GM12878 (cell line): ENCODE data around the gene TOR1A.

Experiments
- CHD2 ChIP-seq: IDR thresholded peaks from 2 replicates; pipeline ENCODE4 v1.6.1; 2011; ENCODE audit warnings: low read depth, low read length, improper control_type of control experiment, borderline replicate concordance
- EZH2 ChIP-seq: IDR thresholded peaks from 2 replicates; pipeline ENCODE4 v1.6.1; 2012; ENCODE audit warnings: low read depth, mild to moderate bottlenecking, control low read depth, inconsistent platforms, low read length, borderline replicate concordance; ENCODE audit not compliant: control insufficient read depth
- FOXM1 ChIP-seq: IDR thresholded peaks from 2 replicates; pipeline ENCODE4 v1.6.1; 2012; ENCODE audit warnings: low read depth, mild to moderate bottlenecking, inconsistent platforms, low read length, moderate library complexity
- JUNB ChIP-seq: IDR thresholded peaks from 2 replicates; pipeline ENCODE4 v1.6.1; 2016; ENCODE audit warnings: antibody characterized with exemption, mild to moderate bottlenecking
- MXI1 ChIP-seq: fragments of 150-350 bp; IDR thresholded peaks from 2 replicates; pipeline ENCODE4 v1.6.1; 2011; ENCODE audit warnings: low read depth, mild to moderate bottlenecking, inconsistent platforms, low read length, improper control_type of control experiment
- POLR2A ChIP-seq: IDR thresholded peaks from 2 replicates; pipeline ENCODE4 v1.6.1; 2011; ENCODE audit warnings: low read depth, mild to moderate bottlenecking, low read length
- SMAD1 ChIP-seq: fragments of 450-650 bp; IDR thresholded peaks from 2 replicates; pipeline ENCODE4 v1.6.1; 2018; ENCODE audit warnings: mild to moderate bottlenecking, low read depth; ENCODE audit not compliant: partially characterized antibody
- SRF ChIP-seq, 2 experiments: IDR thresholded peaks; 2 replicates each; pipeline ENCODE4 v1.6.1; 2011; ENCODE audit warnings: low read depth in 2 of 2, low read length in 2 of 2, mild to moderate bottlenecking in 1 of 2, moderate library complexity in 1 of 2
- ZNF274 ChIP-seq: IDR thresholded peaks from one replicate; pipeline ENCODE4 v1.8.0; 2011; ENCODE audit not compliant: insufficient read length, insufficient read depth
- TF ChIP-seq, protein P1 (sequence below), 3 experiments: IDR thresholded peaks in 2 of 3; conservative IDR thresholded peaks in 1 of 3; 2 replicates each; pipeline ENCODE4 v1.5.1; 2011; ENCODE audit warnings: low read depth in 3 of 3, low read length in 3 of 3, mild to moderate bottlenecking in 3 of 3, control low read depth in 2 of 3, moderate library complexity in 2 of 3, inconsistent platforms in 1 of 3, mixed read lengths in 1 of 3; ENCODE audit not compliant: control insufficient read depth in 2 of 3, insufficient read depth in 1 of 3; ENCODE audit errors: extremely low read depth in 1 of 3
- TF ChIP-seq, protein P2 (sequence below): fragments of 450-650 bp; formaldehyde crosslinking; IDR thresholded peaks from 2 replicates; pipeline ENCODE4 v1.4.0; 2022; ENCODE audit warnings: mild to moderate bottlenecking, moderate library complexity
- TF ChIP-seq, protein P3 (sequence below): IDR thresholded peaks from 2 replicates; pipeline ENCODE4 v1.6.1; 2011; ENCODE audit warnings: low read depth, mild to moderate bottlenecking, low read length, moderate library complexity, borderline replicate concordance; ENCODE audit errors: extremely low read depth

DNA sequence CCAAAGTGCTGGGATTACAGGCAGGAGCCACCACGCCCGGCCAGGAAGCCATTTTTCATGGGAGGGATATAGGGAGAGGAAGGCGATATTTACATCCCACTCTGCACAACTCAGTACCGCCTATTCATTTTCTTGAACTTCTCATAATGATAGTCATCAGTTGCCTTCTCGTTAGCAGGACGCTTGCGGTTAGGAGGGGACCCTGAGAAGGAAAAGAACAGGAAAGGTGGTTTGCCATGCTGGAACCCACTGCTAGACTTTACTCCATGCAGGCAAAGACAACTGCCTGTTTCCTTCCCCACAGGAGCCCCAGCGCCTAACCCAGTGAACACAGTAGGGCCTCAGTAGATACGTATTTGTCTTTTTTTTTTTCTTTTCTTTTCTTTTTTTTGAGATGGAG lies 4.1 kb upstream of the TOR1A start:
- TF ChIP-seq ZNF274 (no peak), EZH2 (no peak), SRF (IDR thresholded peaks at IDR 0.05; ENCODE audit: low read depth in 2 of 2, low read length in 2 of 2) (no peak), SMAD1 (no peak), POLR2A (no peak), FOXM1 (no peak), CHD2 (no peak), MXI1 (no peak), JUNB (no peak)
- TF ChIP-seq, protein P1, sequence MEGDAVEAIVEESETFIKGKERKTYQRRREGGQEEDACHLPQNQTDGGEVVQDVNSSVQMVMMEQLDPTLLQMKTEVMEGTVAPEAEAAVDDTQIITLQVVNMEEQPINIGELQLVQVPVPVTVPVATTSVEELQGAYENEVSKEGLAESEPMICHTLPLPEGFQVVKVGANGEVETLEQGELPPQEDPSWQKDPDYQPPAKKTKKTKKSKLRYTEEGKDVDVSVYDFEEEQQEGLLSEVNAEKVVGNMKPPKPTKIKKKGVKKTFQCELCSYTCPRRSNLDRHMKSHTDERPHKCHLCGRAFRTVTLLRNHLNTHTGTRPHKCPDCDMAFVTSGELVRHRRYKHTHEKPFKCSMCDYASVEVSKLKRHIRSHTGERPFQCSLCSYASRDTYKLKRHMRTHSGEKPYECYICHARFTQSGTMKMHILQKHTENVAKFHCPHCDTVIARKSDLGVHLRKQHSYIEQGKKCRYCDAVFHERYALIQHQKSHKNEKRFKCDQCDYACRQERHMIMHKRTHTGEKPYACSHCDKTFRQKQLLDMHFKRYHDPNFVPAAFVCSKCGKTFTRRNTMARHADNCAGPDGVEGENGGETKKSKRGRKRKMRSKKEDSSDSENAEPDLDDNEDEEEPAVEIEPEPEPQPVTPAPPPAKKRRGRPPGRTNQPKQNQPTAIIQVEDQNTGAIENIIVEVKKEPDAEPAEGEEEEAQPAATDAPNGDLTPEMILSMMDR (IDR thresholded peaks at IDR 0.05 in 2 of 3, conservative IDR thresholded peaks at IDR 0.05 in 1 of 3; ENCODE audit: control insufficient read depth in 2 of 3, extremely low read depth in 1 of 3, insufficient read depth in 1 of 3, low read depth in 3 of 3, low read length in 3 of 3): no peak
- TF ChIP-seq, protein P2, sequence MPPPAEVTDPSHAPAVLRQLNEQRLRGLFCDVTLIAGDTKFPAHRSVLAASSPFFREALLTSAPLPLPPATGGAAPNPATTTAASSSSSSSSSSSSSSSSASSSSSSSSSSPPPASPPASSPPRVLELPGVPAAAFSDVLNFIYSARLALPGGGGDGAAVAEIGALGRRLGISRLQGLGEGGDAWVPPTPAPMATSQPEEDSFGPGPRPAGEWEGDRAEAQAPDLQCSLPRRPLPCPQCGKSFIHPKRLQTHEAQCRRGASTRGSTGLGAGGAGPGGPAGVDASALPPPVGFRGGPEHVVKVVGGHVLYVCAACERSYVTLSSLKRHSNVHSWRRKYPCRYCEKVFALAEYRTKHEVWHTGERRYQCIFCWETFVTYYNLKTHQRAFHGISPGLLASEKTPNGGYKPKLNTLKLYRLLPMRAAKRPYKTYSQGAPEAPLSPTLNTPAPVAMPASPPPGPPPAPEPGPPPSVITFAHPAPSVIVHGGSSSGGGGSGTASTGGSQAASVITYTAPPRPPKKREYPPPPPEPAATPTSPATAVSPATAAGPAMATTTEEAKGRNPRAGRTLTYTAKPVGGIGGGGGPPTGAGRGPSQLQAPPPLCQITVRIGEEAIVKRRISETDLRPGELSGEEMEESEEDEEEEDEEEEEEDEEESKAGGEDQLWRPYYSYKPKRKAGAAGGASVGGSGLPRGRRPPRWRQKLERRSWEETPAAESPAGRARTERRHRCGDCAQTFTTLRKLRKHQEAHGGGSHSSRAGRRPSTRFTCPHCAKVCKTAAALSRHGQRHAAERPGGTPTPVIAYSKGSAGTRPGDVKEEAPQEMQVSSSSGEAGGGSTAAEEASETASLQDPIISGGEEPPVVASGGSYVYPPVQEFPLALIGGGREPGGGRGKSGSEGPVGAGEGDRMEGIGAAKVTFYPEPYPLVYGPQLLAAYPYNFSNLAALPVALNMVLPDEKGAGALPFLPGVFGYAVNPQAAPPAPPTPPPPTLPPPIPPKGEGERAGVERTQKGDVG (CRISPR knock-in tag): no peak
- TF ChIP-seq, protein P3, sequence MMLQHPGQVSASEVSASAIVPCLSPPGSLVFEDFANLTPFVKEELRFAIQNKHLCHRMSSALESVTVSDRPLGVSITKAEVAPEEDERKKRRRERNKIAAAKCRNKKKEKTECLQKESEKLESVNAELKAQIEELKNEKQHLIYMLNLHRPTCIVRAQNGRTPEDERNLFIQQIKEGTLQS: no peak
